ENCODE measurements around the gene CMAS.

Gene CMAS

DNA sequence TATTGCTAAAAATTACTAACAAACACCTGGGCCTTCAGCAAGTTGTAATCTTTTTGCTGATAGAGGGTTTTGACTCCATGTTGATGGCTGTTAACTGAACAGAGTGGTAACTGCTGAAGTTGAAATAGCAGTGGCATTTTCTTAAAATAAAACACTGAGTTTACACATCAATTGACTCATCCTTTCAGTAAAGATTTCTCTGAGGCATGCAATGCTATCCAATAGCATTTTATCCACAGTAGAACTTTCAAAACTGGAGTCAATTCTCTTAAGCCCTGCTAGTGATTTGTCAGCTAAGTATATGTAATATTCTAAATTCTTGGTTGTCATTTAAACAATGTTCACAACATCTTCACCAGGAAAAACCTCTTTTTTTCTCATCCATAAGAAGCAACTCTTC, 59.5 kb downstream of the CMAS start:
- H3K4me3 ChIP-seq (ENCODE audit: low read depth, low read length), result no peak overlapping the region

DNA sequence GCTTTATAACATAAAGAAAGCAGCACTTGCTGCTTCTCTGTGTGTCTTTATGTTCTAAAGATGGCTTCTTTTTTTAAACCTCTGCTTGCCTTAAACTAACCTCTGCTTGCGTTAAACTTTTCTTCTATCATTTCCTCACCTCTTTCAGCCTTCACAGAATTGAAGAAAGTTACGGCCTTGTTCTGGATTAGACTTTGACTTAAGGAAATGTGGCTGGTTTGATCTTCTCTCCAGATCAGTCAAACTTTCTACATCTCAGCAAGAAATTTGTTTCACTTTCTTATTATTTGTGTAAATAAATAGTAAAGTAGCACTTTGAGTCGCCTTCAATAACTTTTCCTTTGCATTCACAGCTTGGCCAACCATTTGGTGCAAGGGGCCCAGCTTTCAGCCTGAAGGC, 64.2 kb downstream of the CMAS start:
- no peak overlapping the region for H3K4me3 ChIP-seq (ENCODE audit: low read depth, low read length)

Measured in iPS-11a (cell line).